Panc1 (cell line): ENCODE data around the gene MYO7B.

Source experiments
- CTCF ChIP-seq: fragments of 450-650 bp; IDR thresholded peaks from 2 replicates; pipeline ENCODE4 v1.5.1; 2017; ENCODE audit warnings: mild to moderate bottlenecking
- POLR2AphosphoS5 ChIP-seq: IDR thresholded peaks from 2 replicates; pipeline ENCODE4 v1.6.1; 2012; ENCODE audit warnings: mild to moderate bottlenecking, low read depth, low read length, moderate library complexity
- REST ChIP-seq, 2 experiments: IDR thresholded peaks; 2 replicates each; pipeline ENCODE4 v1.6.1; 2011 to 2012; ENCODE audit warnings: low read depth in 2 of 2, control low read depth in 1 of 2, low read length in 1 of 2, mild to moderate bottlenecking in 1 of 2, moderate library complexity in 1 of 2; ENCODE audit not compliant: insufficient read depth in 1 of 2
- SIN3A ChIP-seq: IDR thresholded peaks from 2 replicates; pipeline ENCODE4 v1.6.1; 2012; ENCODE audit warnings: low read depth, mild to moderate bottlenecking, low read length, moderate library complexity, borderline replicate concordance; ENCODE audit not compliant: insufficient read depth
- TCF7L2 ChIP-seq: IDR thresholded peaks from 2 replicates; pipeline ENCODE4 v1.6.1; 2011; ENCODE audit warnings: mild to moderate bottlenecking, low read depth, low read length, inconsistent platforms

- no peak for TF ChIP-seq POLR2AphosphoS5
- TF ChIP-seq CTCF = no peak
- TF ChIP-seq REST (IDR thresholded peaks at IDR 0.05; ENCODE audit: insufficient read depth in 1 of 2, low read depth in 2 of 2, low read length in 1 of 2) = no peak
- TF ChIP-seq SIN3A = no peak
- no peak for TF ChIP-seq TCF7L2
Measured at GRCh38 chr2:127662937-127663565, 127.6 kb downstream of the MYO7B start.
